DMS153 treated with DMSO at 0.1 percent for 48 hours (cell line): ENCODE data around the gene GPR68.

Experiments
- DNase-seq: peaks from one replicate; lab custom pipeline; 2025; ENCODE audit not compliant: unreplicated experiment; lab: John Stamatoyannopoulos, UW

The GPR68 gene

DNA sequence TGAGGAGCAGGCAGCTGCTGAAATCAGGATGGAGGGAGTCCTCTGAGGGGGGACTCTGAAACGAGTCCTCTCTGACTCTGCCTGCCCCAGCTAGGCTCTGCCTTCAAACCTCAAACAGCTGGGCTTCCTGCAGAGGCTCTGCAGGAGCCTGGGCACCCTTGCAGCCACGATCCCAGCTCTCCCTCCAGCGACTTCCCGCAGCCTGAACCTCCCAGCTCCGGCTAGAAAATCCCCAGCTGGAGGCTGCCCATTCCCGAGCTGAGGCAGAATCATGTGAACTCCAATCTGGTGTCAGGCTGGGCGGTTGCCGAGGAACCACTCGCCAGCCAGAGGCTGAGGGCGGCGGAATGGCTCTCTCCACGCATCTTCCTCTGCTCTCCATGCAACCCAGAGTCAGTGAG lies at the start of gene GPR68:
Gene GPR68, minus strand, starts transcription at position 204 of the 401 bp plus-strand sequence. CDS start 9,654 bp downstream, outside the sequence.
- DNase-seq = peak; percentile 6

DNA sequence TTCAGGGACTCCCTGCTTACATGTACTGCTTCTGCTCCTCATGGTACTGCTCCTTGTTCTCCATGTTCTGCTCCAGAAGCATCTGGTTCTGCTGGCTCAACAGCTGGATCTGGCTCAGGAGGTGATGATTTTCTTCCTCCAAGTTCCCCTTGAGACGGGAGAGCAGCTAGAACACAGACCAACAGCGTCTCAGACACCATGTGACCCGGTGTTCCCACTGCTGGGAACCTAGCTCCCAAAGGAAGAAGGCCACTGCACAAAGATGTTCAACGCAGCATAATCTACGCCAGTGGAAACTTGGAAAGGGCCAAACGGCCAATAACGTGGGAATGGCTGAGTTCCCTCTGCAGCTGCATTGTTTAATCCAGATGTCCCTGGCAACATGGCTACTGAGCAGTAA lies 49.6 kb upstream of the GPR68 start:
- no peak for DNase-seq

GRCh38 chr14:91293281-91293680 lies 48.8 kb upstream of the GPR68 start:
- DNase-seq = no peak

DNA sequence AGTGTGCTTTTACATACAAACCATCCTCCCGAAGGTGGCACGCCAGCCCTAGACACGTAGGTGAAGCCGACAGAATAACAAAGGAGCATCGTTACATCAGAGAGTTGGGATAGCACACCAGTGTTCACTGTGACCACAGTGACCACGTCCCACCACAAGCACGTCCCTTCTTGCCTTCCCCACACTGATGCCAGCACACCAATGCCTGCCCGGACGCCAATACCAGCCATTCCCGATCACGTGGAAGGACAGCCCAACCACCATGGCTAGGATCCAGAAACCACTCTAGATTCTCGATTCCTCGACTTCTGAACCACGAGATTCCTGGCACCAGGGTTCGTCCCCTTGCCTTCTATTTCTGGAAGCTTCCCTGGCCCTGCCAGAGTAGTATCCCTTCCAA lies 48.0 kb upstream of the GPR68 start:
- DNase-seq = no peak

GRCh38 chr14:91291786-91292405 lies 47.4 kb upstream of the GPR68 start:
- no peak for DNase-seq

DNA sequence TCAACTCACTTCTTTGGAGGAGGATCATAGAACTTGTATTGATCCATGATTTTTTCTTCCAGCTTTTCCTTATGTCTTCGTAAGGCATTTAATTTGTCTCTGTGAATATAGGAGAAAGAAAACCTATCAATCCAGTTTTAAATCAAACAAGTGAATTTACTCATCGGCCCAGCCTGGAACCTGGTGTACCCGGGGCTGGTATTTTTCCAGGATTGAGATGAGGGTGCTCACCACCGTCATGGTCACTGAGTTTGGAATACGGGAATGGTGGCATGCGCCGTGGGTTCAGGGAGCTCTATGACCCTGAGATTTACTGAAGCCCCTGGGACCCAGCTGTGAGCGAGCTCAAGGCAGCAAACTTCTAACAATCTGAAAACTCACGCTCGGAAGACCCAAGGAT lies 46.5 kb upstream of the GPR68 start:
- DNase-seq = no peak

- DNase-seq = no peak
Measured at GRCh38 chr14:91289464-91289863, 45.0 kb upstream of the GPR68 start.

- no peak for DNase-seq
Measured at GRCh38 chr14:91288876-91289275, 44.4 kb upstream of the GPR68 start.

- DNase-seq = peak; percentile 14
Measured at GRCh38 chr14:91286530-91286937, 42.0 kb upstream of the GPR68 start.

- DNase-seq = no peak
Measured at GRCh38 chr14:91284791-91285548, 40.5 kb upstream of the GPR68 start.

DNA sequence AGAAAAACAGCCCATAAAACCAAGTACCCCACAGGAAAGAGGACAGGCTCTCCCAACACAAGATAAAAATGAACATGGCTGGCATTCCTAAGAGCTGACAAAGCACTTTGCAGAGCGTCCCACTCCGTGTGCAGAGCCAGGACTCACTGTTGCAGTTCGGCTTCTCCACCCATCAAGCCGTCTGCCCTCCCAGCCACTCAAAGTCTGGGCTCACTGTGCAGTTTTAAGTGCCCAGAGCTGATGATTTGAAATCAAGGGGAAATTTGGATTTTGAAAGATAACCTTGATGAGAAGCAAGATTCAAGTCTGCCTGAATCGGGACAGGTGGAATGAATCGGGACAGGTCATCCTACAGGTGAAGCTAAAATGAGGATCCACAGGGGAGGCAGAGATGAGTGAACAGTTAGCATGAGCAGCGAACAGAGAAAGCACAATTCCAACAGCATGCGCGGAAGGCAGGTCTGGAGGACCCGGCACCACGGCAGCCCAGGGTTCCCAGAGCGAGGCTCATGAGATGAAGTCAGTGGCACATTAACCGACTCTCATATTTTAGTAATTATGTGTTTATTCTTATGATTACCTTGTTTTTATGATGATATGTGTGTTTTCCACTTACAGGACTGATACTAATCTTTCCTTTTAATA lies 39.8 kb upstream of the GPR68 start:
- no peak for DNase-seq

DNA sequence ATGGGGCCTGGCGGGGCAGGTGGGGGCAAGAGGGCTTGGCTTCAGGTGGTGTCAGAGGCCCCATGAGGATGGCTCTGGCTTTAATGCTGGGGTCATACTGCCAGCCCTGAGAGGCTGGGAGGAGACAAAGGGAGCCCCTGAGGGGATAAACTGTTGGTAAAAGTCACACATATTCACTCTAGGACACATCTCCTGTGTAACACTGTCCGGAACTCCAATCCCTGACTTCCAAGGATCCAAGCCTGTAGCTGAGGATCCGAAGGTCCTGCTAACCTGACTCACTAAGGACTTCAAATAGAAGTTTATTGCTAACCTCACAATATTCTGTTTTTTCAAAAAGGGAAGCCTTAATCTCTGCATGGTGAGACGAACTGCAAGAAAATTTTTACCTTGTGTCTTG lies 39.2 kb upstream of the GPR68 start:
- DNase-seq = no peak

- no peak for DNase-seq
Measured at GRCh38 chr14:91282954-91283645, 38.6 kb upstream of the GPR68 start.

GRCh38 chr14:91281346-91281745 lies 36.8 kb upstream of the GPR68 start:
- DNase-seq = no peak

GRCh38 chr14:91280129-91280528 lies 35.6 kb upstream of the GPR68 start:
- no peak for DNase-seq

GRCh38 chr14:91279354-91279753 lies 34.9 kb upstream of the GPR68 start:
- no peak for DNase-seq

DNA sequence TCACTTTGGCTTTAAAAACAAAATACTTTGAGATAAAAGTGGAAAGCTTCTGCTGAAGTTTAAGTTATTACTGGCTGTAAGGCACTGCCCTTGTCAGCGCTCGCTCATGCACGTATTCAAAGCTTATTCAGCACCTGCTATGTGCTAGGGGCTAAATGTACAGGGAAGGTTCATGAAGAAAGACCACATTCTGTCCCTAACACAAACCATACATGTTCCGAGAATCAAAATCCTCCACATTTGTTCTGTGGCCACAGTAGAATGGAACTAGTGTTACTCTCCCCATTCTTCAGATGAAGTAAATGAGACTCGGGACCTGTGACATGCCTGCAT lies 33.8 kb upstream of the GPR68 start:
- DNase-seq = no peak

DNA sequence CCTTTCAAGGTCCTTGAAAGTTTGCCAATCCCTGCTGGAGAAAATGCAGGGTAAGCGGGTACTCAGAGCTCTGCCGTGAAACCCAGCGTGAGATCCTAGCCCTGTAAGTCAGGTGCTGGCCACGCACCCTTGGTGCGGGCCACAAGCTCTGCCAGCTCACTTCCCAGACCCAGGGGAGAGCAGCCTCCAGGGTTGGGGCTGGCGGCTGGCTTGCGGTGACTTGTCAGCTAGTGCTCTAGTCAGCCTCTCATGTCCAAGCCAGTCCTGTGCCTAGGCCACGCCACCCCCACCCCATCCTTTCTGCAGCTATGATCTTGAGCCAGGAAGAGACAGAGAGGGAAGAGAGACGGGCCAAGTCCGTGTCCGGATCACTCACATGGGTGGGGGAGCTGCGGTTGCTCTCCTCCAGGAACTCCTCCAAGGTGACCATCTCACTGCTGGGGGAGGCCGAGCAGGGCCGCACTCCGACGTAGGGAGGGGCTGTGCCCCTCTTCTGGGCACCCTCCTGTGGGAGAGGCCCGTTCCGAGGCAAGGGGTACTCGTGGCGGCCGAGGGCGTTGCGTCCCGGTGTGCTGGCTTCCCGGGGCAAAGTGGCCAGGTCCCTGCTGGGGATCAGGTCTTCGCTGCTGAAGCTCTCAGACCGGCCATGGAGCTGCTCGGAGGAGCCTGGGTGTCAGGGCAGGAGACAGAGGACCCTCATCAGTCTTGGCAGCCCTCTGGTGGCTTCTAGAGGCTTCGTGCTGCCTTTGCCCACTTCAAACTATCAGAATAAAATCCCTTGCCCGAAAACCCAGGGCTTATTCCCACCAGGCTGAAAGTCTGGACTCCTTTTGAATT lies 33.3 kb upstream of the GPR68 start:
- DNase-seq = no peak

DNA sequence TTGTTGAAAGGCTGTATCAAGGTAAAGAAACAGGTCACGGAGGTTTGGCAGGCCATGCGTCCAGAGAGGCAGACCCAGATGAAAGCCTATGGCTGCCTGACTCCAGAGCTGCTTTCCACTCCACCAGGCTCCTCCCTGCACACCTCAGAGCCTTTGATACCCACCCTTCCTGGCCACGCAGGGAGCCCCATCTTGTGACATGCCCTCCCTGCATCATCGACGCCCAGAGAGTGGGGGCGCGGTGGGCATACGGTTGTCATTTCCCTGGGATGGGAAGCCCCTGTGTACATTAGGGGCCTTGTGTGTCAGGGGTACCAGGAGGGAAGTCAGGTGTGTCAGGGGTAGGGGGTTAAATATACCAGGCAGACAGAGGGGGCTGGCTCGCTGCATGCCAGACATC lies 30.3 kb upstream of the GPR68 start:
- DNase-seq = no peak

- no peak for DNase-seq
Measured at GRCh38 chr14:91273885-91274273, 29.4 kb upstream of the GPR68 start.
